OCI-LY3 (cell line): ENCODE results near the gene AGR3.

Experiments
- EZH2phosphoT487 ChIP-seq: fragments of 200-600 bp; shearing (Covaris generic); IDR thresholded peaks from 2 replicates; pipeline ENCODE4 v1.6.1; 2018; ENCODE audit warnings: antibody characterized with exemption, mixed run types, low read depth
- TF ChIP-seq, protein P1 (sequence below): fragments of 200-600, 300-600 bp; sonication (generic); IDR thresholded peaks from 2 replicates; pipeline ENCODE4 v1.5.1; 2014; ENCODE audit warnings: antibody characterized with exemption, low read length, low read depth

DNA sequence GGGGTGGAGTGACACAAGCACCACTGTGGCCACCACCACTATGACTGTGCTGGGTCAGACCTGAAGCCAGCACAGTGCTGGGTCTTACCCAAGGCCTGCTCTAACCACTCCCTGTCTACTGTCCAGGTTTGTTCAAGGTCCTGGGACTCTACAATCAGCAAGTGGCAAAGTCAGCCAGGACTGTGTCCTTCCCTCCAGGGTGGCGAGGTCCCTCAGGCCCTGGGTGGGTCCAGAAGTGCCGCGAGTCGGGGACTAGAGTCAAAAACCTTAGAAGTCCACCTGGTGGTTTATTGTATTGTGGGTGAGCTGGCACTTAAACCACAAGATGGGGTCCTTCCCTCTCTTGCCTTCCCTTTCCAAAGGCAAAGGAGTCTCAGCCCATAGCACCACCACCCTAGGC, 30.8 kb upstream of the AGR3 start:
- TF ChIP-seq, protein P1, sequence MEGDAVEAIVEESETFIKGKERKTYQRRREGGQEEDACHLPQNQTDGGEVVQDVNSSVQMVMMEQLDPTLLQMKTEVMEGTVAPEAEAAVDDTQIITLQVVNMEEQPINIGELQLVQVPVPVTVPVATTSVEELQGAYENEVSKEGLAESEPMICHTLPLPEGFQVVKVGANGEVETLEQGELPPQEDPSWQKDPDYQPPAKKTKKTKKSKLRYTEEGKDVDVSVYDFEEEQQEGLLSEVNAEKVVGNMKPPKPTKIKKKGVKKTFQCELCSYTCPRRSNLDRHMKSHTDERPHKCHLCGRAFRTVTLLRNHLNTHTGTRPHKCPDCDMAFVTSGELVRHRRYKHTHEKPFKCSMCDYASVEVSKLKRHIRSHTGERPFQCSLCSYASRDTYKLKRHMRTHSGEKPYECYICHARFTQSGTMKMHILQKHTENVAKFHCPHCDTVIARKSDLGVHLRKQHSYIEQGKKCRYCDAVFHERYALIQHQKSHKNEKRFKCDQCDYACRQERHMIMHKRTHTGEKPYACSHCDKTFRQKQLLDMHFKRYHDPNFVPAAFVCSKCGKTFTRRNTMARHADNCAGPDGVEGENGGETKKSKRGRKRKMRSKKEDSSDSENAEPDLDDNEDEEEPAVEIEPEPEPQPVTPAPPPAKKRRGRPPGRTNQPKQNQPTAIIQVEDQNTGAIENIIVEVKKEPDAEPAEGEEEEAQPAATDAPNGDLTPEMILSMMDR, result no peak
- TF ChIP-seq EZH2phosphoT487, result no peak
